ENCODE measurements around the gene TSPEAR.

The TSPEAR gene

GRCh38 chr21:44513389-44514217 is 197.8 kb downstream of the TSPEAR start:
- TF ChIP-seq, protein P1, sequence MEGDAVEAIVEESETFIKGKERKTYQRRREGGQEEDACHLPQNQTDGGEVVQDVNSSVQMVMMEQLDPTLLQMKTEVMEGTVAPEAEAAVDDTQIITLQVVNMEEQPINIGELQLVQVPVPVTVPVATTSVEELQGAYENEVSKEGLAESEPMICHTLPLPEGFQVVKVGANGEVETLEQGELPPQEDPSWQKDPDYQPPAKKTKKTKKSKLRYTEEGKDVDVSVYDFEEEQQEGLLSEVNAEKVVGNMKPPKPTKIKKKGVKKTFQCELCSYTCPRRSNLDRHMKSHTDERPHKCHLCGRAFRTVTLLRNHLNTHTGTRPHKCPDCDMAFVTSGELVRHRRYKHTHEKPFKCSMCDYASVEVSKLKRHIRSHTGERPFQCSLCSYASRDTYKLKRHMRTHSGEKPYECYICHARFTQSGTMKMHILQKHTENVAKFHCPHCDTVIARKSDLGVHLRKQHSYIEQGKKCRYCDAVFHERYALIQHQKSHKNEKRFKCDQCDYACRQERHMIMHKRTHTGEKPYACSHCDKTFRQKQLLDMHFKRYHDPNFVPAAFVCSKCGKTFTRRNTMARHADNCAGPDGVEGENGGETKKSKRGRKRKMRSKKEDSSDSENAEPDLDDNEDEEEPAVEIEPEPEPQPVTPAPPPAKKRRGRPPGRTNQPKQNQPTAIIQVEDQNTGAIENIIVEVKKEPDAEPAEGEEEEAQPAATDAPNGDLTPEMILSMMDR (IDR thresholded peaks at IDR 0.05), result no peak
- no peak overlapping the region for H3K4me3 ChIP-seq
- H3K27ac ChIP-seq, result no peak overlapping the region
- no peak for DNase-seq (ENCODE audit: low spot score)

DNA sequence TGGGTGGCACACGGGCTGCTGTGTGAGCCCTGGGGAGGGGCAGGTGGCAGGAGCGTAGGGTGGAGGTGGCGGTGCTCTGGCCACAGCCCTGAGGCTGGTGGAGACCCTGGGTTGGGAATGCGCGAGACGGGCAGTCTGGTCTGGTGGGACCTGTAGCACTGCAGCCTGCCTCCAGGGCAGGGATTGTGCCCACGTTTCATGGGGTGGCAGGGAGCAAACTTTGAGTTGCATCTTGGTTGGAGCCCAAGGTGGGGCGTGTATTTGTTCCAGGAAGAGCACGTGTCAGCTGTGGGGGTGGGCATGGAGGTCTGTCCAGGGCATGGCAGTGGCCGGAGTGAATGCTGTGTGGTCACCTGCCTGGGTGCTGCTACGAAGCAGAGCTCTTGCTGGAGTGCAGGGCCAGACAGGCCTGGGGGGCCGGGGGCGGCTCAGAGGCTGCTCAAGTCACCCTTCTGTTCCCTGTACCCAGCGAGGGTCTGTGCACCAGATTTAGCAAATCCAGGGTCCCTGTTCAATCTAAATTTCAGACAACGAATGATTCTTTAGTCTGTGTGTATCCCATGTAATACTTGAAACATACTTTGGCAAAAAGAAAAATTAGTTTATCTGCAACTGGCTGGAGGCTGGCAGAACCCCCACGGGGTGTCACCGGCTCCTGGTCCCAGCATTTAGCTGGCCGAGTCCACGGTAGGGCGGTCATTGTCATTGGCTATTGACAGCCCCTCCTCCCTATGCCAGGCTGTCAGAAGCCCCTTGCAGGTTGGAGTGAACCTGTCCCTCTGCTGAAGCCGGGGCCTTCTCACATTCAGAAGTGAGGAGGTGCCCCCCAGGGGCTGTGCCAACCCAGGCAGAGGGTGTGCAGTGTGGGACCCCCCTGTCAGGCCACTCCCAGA is 198.6 kb downstream of the TSPEAR start:
- TF ChIP-seq, protein P1 (IDR thresholded peaks at IDR 0.05), result no peak
- DNase-seq (ENCODE audit: low spot score), result no peak
- Histone ChIP-seq H3K27ac (no peak overlapping the region), H3K4me3 (no peak overlapping the region)

DNA sequence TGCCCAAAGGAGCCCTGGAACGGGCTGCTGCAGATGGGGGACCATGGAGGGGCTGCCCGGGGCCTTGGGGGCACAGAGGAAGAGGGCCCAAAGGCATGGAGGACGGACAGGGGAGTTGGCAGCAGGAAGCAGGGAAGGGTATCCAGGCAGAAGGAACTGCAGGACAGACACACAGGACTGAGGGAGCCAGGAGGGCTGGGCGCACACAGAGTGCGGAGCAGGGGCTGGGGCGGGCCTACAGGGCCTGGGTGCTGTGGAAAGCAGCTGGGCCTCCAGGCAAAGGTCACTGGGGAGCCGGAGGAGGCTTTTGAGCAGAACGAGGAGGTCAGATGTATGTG is 199.5 kb downstream of the TSPEAR start:
- Histone ChIP-seq H3K4me3 (no peak overlapping the region), H3K27ac (no peak overlapping the region)
- DNase-seq (ENCODE audit: low spot score), result no peak
- TF ChIP-seq, protein P1 (IDR thresholded peaks at IDR 0.05), result no peak

GRCh38 chr21:44511219-44511937 is 200.0 kb downstream of the TSPEAR start:
- H3K27ac ChIP-seq, result no peak overlapping the region
- no peak overlapping the region for H3K4me3 ChIP-seq
- DNase-seq (ENCODE audit: low spot score), result no peak
- TF ChIP-seq, protein P1 (IDR thresholded peaks at IDR 0.05), result no peak

- no peak for DNase-seq (ENCODE audit: low spot score)
- no peak overlapping the region for H3K4me3 ChIP-seq
These were observed 200.7 kb downstream of the TSPEAR start for GRCh38 chr21:44510508-44511218.

DNA sequence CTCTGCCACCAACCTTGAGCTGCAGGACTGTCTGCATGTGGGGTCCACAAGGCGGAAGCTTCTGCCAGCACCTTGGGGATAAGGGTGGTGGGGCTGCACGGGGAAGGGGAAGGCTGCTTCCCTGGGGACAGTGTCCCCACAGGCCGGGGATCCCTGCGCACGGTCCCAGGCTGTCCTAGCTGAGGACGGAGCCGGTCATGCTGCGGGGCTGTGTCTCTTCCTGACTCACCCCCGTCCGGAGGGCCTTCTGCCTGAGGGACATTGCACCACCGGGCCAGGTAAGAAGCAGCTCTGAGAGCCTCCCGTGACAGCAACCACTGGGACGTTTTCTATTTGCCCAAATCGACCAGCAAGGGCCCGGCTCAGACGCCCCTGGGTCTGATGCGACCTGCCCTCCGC is 201.3 kb downstream of the TSPEAR start:
- TF ChIP-seq, protein P1 (IDR thresholded peaks at IDR 0.05), result no peak
- Histone ChIP-seq H3K4me3 (no peak overlapping the region), H3K27ac (no peak overlapping the region)
- DNase-seq (ENCODE audit: low spot score), result no peak

More at GRCh38 chr21:44510508-44511218, 200.7 kb downstream of the TSPEAR start:
- H3K27ac ChIP-seq, result no peak overlapping the region
- TF ChIP-seq, protein P1 (IDR thresholded peaks at IDR 0.05), result peak; percentile 22
